GM18907 (cell line): Measurements from ENCODE around the gene ARL15.
"Not testable (repeated sequence)": the region's sequence is repeated elsewhere in the genome, so short reads cannot be mapped to it uniquely, and the experiment has no call there.

Experiments used
- ATAC-seq: cut with Tn5 transposase; IDR thresholded peaks from one replicate; pipeline ENCODE4 v1.9.1; 2021; ENCODE audit warnings: mild to moderate bottlenecking, moderate library complexity; ENCODE audit not compliant: unreplicated experiment

Gene ARL15

GRCh38 chr5:54103871-54104270 lies 206.5 kb downstream of the ARL15 start:
- ATAC-seq = no peak

- no peak for ATAC-seq
Measured at GRCh38 chr5:54098267-54098666, 212.1 kb downstream of the ARL15 start.

GRCh38 chr5:54095969-54096368 lies 214.4 kb downstream of the ARL15 start:
- no peak for ATAC-seq

- no peak for ATAC-seq
Measured at GRCh38 chr5:54094706-54095105, 215.7 kb downstream of the ARL15 start.

GRCh38 chr5:54093861-54094260 lies 216.5 kb downstream of the ARL15 start:
- peak; percentile 75 for ATAC-seq

- ATAC-seq = no peak
Measured at GRCh38 chr5:54093081-54093492, 217.3 kb downstream of the ARL15 start.

- no peak for ATAC-seq
Measured at GRCh38 chr5:54091307-54092130, 218.9 kb downstream of the ARL15 start.

GRCh38 chr5:54090495-54091120 lies 219.8 kb downstream of the ARL15 start:
- ATAC-seq = no peak

- no peak for ATAC-seq
Measured at GRCh38 chr5:54088081-54088480, 222.3 kb downstream of the ARL15 start.

- no peak for ATAC-seq
Measured at GRCh38 chr5:54087436-54087835, 222.9 kb downstream of the ARL15 start.

GRCh38 chr5:54086191-54086590 lies 224.2 kb downstream of the ARL15 start:
- no peak for ATAC-seq

- no peak for ATAC-seq
Measured at GRCh38 chr5:54084696-54085095, 225.7 kb downstream of the ARL15 start.

- no peak for ATAC-seq
Measured at GRCh38 chr5:54083851-54084250, 226.5 kb downstream of the ARL15 start.

- no peak for ATAC-seq
Measured at GRCh38 chr5:54083245-54083644, 227.1 kb downstream of the ARL15 start.

- ATAC-seq = no peak
Measured at GRCh38 chr5:54081415-54081814, 229.0 kb downstream of the ARL15 start.

- ATAC-seq = no peak
Measured at GRCh38 chr5:54080831-54081230, 229.5 kb downstream of the ARL15 start.

GRCh38 chr5:54073735-54074134 lies 236.6 kb downstream of the ARL15 start:
- no peak for ATAC-seq

- ATAC-seq = no peak
Measured at GRCh38 chr5:54073131-54073530, 237.2 kb downstream of the ARL15 start.

GRCh38 chr5:54066433-54066832 lies 243.9 kb downstream of the ARL15 start:
- no peak for ATAC-seq

- no peak for ATAC-seq
Measured at GRCh38 chr5:54063817-54064216, 246.6 kb downstream of the ARL15 start.

GRCh38 chr5:54062958-54063357 lies 247.4 kb downstream of the ARL15 start:
- ATAC-seq = no peak

- ATAC-seq = not testable (repeated sequence)
Measured at GRCh38 chr5:54060919-54061318, 249.5 kb downstream of the ARL15 start.
